ENCODE measurements around the gene KLHL18. TPM values are rescaled to one million over a fixed set of nuclear protein-coding genes. Genes with fewer than 3 reads are reported as not detected.

KLHL18 gene
- total and polyA plus RNA-seq, 2 of the 4 experiments (the other 2 are of a cell fraction) = 29.1 to 76.2 TPM

DNA sequence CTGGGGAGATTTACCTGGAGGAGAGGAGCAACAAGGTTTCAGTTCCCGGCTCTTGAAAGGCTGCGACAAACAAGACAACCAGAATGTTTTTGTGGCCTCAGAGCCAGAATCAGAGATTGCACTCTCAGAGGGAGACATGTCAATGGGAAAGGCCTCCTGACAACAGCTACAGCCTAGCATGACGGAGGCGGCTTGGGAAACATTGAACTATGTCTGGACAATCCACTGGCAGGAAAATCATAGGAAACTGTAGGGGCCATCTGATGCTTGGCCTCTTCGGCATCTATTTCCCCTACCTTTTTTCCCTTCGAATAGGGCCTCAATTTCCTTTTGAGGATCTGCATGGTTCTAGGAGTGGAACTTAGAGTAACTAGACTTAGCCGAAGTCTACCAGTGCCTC, 84.9 kb downstream of the KLHL18 start:
- in situ Hi-C loops (cut with MboI; ENCODE audit: low sequenced_read_pairs) (loop anchor here (25.0 kb wide), 1 partner anchor 655 kb away; the partner anchor contains the start of genes PRSS50 and TMIE), intact Hi-C loops (cut with micrococcal nuclease) (no loop called here), dilution Hi-C loops (cut with HindIII; ENCODE audit: low sequenced_read_pairs, unreplicated experiment) (no loop called here)
- Histone ChIP-seq H3K27me3 (ENCODE audit: control insufficient read depth, insufficient read depth, low read length) (no peaks in the 10 kb centered on the region; the same call in none of the 2 replicates), H2AK5ac (ENCODE audit: low read depth, low read length) (no peak overlapping the region), H3K4me3 (ENCODE audit: insufficient read depth, low read depth, low read length) (no peak overlapping the region), H4K8ac (ENCODE audit: low read depth in 2 of 2, low read length in 2 of 2) (no peak overlapping the region), H3K56ac (ENCODE audit: extremely low read depth, insufficient read depth, low read length) (0 out of 2 replicates have a peak overlapping the region, but pooled peaks have one; percentile 5), H3K14ac (replicated peaks; ENCODE audit: low read depth, low read length) (no peak overlapping the region), H2BK20ac (ENCODE audit: low read depth, low read length) (no peak overlapping the region), H4K5ac (ENCODE audit: low read depth, low read length) (no peak overlapping the region), H2AFZ (replicated peaks; ENCODE audit: low read length, poor library complexity) (no peak overlapping the region), H3K4me1 (ENCODE audit: control insufficient read depth, insufficient read depth, low read length) (no peaks in the 10 kb centered on the region), H2BK120ac (ENCODE audit: low read depth, low read length) (no peak overlapping the region), H3K79me1 (ENCODE audit: low read depth in 1 of 2, low read length in 2 of 2) (no peaks in the 10 kb centered on the region), H3K9me3 (ENCODE audit: control insufficient read depth, insufficient read depth, low read length) (no peaks in the 10 kb centered on the region), H3K9ac (ENCODE audit: low read depth, low read length) (no peak overlapping the region), H2BK15ac (ENCODE audit: low read depth, low read length) (no peak overlapping the region), H3K23ac (ENCODE audit: low read depth, low read length) (no peak overlapping the region), H4K91ac (ENCODE audit: insufficient read depth, low read depth, low read length) (no peak overlapping the region), H2BK5ac (ENCODE audit: low read depth, low read length, poor library complexity, severe bottlenecking) (no peak overlapping the region), H3K36me3 (ENCODE audit: control insufficient read depth, insufficient read depth, low read length) (no peaks in the 10 kb centered on the region), H4K20me1 (ENCODE audit: insufficient read depth, low read length) (no peaks in the 10 kb centered on the region), H3K27ac (ENCODE audit: insufficient read depth, low read length) (no peak overlapping the region), H3K4ac (ENCODE audit: low read depth, low read length) (no peak overlapping the region), H3K9me1 (ENCODE audit: insufficient read depth, low read length) (no peaks in the 10 kb centered on the region), H2AK9ac (replicated peaks; ENCODE audit: low read depth, low read length, poor library complexity) (no peak overlapping the region), H3K4me2 (ENCODE audit: low read depth, low read length) (no peak overlapping the region), H3K18ac (ENCODE audit: low read depth, low read length) (no peak overlapping the region)
- TF ChIP-seq MAFK (IDR thresholded peaks at IDR 0.05; ENCODE audit: low read depth, low read length) (no peak), SMC3 (IDR thresholded peaks at IDR 0.05; ENCODE audit: low read depth, low read length) (no peak), USF2 (IDR thresholded peaks at IDR 0.05; ENCODE audit: low read depth, low read length) (no peak), NFE2L2 (IDR thresholded peaks at IDR 0.05; ENCODE audit: low read depth, low read length) (no peak), RAD21 (IDR thresholded peaks at IDR 0.05; ENCODE audit: low read length) (no peak), RCOR1 (IDR thresholded peaks at IDR 0.05; ENCODE audit: insufficient replicate concordance, low read length) (no peak), MXI1 (IDR thresholded peaks at IDR 0.05; ENCODE audit: borderline replicate concordance, low read depth, low read length) (no peak), POLR2A (IDR thresholded peaks at IDR 0.05; ENCODE audit: low read depth, low read length) (no peak), CTCF (conservative IDR thresholded peaks at IDR 0.05; ENCODE audit: low read depth, low read length) (no peak), RFX5 (IDR thresholded peaks at IDR 0.05; ENCODE audit: low read depth, low read length) (no peak), CHD1 (IDR thresholded peaks at IDR 0.05; ENCODE audit: low read depth, low read length) (no peak), FOS (IDR thresholded peaks at IDR 0.05; ENCODE audit: low read depth, low read length) (no peak), MAZ (IDR thresholded peaks at IDR 0.05; ENCODE audit: borderline replicate concordance, low read depth, low read length) (no peak), CEBPB (IDR thresholded peaks at IDR 0.05; ENCODE audit: low read depth, low read length) (no peak), BHLHE40 (IDR thresholded peaks at IDR 0.05; ENCODE audit: low read depth, low read length) (no peak)
- TF ChIP-seq, protein P1, sequence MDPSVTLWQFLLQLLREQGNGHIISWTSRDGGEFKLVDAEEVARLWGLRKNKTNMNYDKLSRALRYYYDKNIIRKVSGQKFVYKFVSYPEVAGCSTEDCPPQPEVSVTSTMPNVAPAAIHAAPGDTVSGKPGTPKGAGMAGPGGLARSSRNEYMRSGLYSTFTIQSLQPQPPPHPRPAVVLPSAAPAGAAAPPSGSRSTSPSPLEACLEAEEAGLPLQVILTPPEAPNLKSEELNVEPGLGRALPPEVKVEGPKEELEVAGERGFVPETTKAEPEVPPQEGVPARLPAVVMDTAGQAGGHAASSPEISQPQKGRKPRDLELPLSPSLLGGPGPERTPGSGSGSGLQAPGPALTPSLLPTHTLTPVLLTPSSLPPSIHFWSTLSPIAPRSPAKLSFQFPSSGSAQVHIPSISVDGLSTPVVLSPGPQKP (IDR thresholded peaks at IDR 0.05; ENCODE audit: borderline replicate concordance, low read depth, low read length) = no peak
- 94% methylated on average over 4 of the region's 7 CpGs; no CpG with 5 or more reads in 1 of the 2 experiments for WGBS, 2 experiments (ENCODE audit: extremely low coverage in 2 of 2, insufficient read length in 1 of 2)
- ATAC-seq (ENCODE audit: low read depth) (no peak), DNase-seq (no peak)
- POLR2A ChIA-PET (ENCODE audit: unreplicated experiment) = no interaction called here
- CTCF ChIA-PET = interaction anchor here (0.7 kb wide), 1 partner anchor 433 kb away, joined by 4 read pairs; no protein-coding TSS in a partner anchor
- BruUV-seq (replicated peaks) = no TSS peak

All from IMR-90 (cell line).